Measurements from ENCODE around the gene VANGL2.
A peak's percentile ranks its signal among the peaks of the same experiment; 100 is the strongest.

The VANGL2 gene

GRCh38 chr1:160429125-160429561 is 28.8 kb downstream of the VANGL2 start:
- no peak for DNase-seq

GRCh38 chr1:160429702-160430535 is 29.6 kb downstream of the VANGL2 start:
- no peak for DNase-seq

- DNase-seq = no peak
These were observed 30.6 kb downstream of the VANGL2 start for GRCh38 chr1:160431006-160431405.

GRCh38 chr1:160431571-160431970 is 31.2 kb downstream of the VANGL2 start:
- DNase-seq = no peak

GRCh38 chr1:160432371-160432786 is 32.0 kb downstream of the VANGL2 start:
- DNase-seq = no peak

- no peak for DNase-seq
These were observed 36.6 kb downstream of the VANGL2 start for GRCh38 chr1:160436966-160437365.

- DNase-seq = no peak
These were observed 37.3 kb downstream of the VANGL2 start for GRCh38 chr1:160437432-160438316.

GRCh38 chr1:160438317-160438918 is 38.1 kb downstream of the VANGL2 start:
- DNase-seq = no peak

GRCh38 chr1:160438935-160439334 is 38.6 kb downstream of the VANGL2 start:
- no peak for DNase-seq

- DNase-seq = no peak
These were observed 39.4 kb downstream of the VANGL2 start for GRCh38 chr1:160439718-160440117.

GRCh38 chr1:160446945-160447600 is 46.7 kb downstream of the VANGL2 start:
- DNase-seq = no peak

- no peak for DNase-seq
These were observed 49.1 kb downstream of the VANGL2 start for GRCh38 chr1:160449494-160449893.

- DNase-seq = no peak
These were observed 50.9 kb downstream of the VANGL2 start for GRCh38 chr1:160451119-160451858.

GRCh38 chr1:160451859-160452232 is 51.5 kb downstream of the VANGL2 start:
- DNase-seq = no peak

GRCh38 chr1:160453443-160453842 is 53.1 kb downstream of the VANGL2 start:
- peak in 1 of 2 donors; percentile 36 for DNase-seq

- no peak for DNase-seq
These were observed 54.2 kb downstream of the VANGL2 start for GRCh38 chr1:160454371-160455152.

GRCh38 chr1:160455153-160455517 is 54.8 kb downstream of the VANGL2 start:
- DNase-seq = no peak

- DNase-seq = no peak
These were observed 58.7 kb downstream of the VANGL2 start for GRCh38 chr1:160459056-160459455.

GRCh38 chr1:160459687-160460086 is 59.3 kb downstream of the VANGL2 start:
- peak in 1 of 2 donors; percentile 40 for DNase-seq

GRCh38 chr1:160460214-160460642 is 59.9 kb downstream of the VANGL2 start:
- DNase-seq = no peak

GRCh38 chr1:160460683-160461287 is 60.4 kb downstream of the VANGL2 start:
- DNase-seq = peak; percentile 51 to 52

Measured in activated CD4-positive, alpha-beta T cell treated with anti-CD3 and anti-CD28 coated beads for 4 hours (primary cell).